ENCODE data around the gene WDR73. TPM values are rescaled to one million over a fixed set of nuclear protein-coding genes. Genes with fewer than 3 reads are reported as not detected.
A peak's percentile ranks its signal among the peaks of the same experiment; 100 is the strongest.
"Not testable (repeated sequence)": the region's sequence is repeated elsewhere in the genome, so short reads cannot be mapped to it uniquely, and the experiment has no call there.

Gene WDR73
- total RNA-seq, result 10 to 100 TPM; 38.3 to 43.2 TPM
- 10 to 100 TPM; 12.2 to 18.8 (median 17.9) TPM for polyA plus RNA-seq
- 47.9 to 107 (median 75.1) reads per million in 6 experiments for total RNA-seq

DNA sequence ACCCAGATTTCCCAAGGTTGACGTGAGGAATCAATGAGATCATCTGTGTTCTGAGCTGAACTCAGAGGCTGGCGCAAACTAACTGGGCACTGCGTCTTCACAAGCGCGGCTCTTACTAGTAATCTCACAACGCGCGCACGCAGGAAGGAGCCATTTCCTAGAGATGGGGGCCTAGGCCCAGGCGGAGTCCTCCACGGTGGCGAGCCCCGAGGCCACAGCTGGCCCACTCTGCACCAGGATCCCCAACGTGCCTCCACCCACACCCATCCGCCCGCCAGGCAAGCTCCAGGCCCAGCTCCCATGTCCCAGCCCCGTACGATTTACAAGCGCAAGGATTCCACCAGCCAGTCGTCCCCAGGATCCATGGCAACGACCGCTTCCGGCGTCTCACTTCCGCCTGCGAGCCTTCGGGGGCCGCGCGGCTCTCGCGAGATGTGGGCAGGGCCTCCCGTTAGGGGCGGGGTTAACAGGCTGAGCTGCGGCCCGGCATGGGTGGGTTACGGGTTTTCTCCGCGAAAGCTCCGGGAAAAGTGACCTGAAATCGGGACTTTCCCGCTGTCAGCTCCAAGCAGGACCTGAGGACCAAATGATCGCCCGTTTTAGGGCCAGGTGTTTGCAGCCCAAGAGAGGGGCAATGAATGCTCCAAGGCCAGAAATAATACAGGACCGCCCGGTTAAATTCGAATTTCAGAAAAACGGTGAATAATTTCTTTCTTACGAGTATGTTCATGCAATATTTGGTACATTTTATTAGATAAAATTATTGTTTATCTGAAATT lies at the start of gene WDR73:
WDR73 (minus strand) TSS at position 374 of the 779 bp plus-strand sequence; CDS start at position 365, 9 bp downstream.
- peak; percentile 94 to 98 (median 98) for DNase-seq
- H3K36me3 Mint-ChIP-seq, result peaks cover 2 to 28% (median 5%) of the 10 kb centered on the region in 3 donors
- H3K27me3 Mint-ChIP-seq, result no peaks in the 10 kb centered on the region
- peak; percentile 71 to 79 for ATAC-seq
- H3K9me3 Mint-ChIP-seq, result no peaks in the 10 kb centered on the region
- POLR2A ChIA-PET, result interaction anchor here (0.9 to 8.6 kb wide), 15 partner anchors 10 to 327 kb away, joined by 3 to 127 read pairs (median 11); partner anchors contain the start of genes SEC11A and ZSCAN2
- H3K4me1 Mint-ChIP-seq, result peaks cover 17 to 57% (median 43%) of the 10 kb centered on the region in 4 donors
- peak within 1 kb of the TSS; percentile 90 to 99 (median 98) for H3K27ac Mint-ChIP-seq
- peak within 1 kb of the TSS; percentile 95 to 99 (median 98) for H3K4me3 Mint-ChIP-seq

DNA sequence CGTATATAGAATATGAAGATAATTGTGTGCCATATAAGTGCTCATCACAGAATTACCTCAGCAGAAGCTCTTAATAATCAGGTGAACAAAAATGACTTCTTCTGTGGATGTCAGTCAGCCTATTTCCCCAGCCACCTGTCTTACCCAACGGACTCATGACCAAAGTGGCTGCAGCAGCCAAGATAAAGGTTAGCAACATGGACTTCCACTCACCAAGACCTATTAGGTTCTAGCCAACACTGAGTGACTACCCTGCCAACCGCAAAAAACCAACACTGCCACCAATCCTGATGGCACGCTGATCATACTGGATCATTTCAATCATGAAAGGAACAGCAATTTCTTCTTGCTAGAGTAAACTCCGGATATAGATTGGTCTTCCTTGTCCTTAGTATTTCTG lies 49.7 kb upstream of the WDR73 start:
- POLR2A ChIA-PET, result interaction anchor here (1.1 kb wide), 1 partner anchor 12 kb away, joined by 4 read pairs; the partner anchor contains the start of gene SEC11A
- ATAC-seq, result no peak
- no peaks in the 10 kb centered on the region for H3K27me3 Mint-ChIP-seq
- peak overlapping the region in 5 of 10 donors; percentile 19 to 76 (median 30) for H3K27ac Mint-ChIP-seq
- no peaks in the 10 kb centered on the region for H3K9me3 Mint-ChIP-seq
- DNase-seq, result no peak
- H3K36me3 Mint-ChIP-seq, result peaks cover 0 to 35% (median 0%) of the 10 kb centered on the region in 3 donors
- H3K4me3 Mint-ChIP-seq, result no peak overlapping the region
- peaks cover 24 to 73% (median 70%) of the 10 kb centered on the region in 4 donors for H3K4me1 Mint-ChIP-seq

DNA sequence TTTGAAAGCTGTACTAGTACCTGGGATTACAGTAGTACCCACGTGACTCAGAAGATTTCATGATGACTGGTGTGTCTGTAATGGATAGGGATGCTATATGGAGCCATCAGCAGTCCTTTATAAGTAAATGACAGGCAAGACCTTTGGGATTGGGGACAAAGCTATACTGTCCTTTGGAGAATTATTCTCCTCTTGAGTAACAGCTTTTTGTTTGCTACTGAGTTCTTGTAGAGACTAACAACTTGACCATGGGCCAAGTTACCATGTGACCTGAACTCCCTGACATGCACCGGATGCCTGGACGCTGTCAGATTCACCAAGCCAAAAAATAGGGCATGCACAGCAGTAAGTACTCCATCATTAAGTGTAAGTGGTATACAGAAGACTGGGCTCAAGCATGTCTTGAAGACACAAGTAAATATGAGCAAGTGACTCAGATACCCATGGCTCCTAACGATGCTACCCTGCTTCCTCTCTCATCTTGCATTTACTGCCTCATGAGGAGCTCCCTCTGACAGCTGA lies 48.9 kb upstream of the WDR73 start:
- no peaks in the 10 kb centered on the region for H3K27me3 Mint-ChIP-seq
- peak overlapping the region in 8 of 10 donors; percentile 0 to 56 (median 18) for H3K27ac Mint-ChIP-seq
- peaks cover 0 to 27% (median 0%) of the 10 kb centered on the region in 3 donors for H3K36me3 Mint-ChIP-seq
- ATAC-seq, result no peak
- POLR2A ChIA-PET, result interaction anchor here (0.6 to 1.1 kb wide), 3 partner anchors 13 to 46 kb away, joined by 3 to 4 read pairs (median 3); partner anchors contain the start of gene SEC11A
- H3K4me3 Mint-ChIP-seq, result peak overlapping the region in 1 of 10 donors; percentile 16
- peaks cover 22 to 73% (median 70%) of the 10 kb centered on the region in 4 donors for H3K4me1 Mint-ChIP-seq
- no peak for DNase-seq
- H3K9me3 Mint-ChIP-seq, result no peaks in the 10 kb centered on the region

DNA sequence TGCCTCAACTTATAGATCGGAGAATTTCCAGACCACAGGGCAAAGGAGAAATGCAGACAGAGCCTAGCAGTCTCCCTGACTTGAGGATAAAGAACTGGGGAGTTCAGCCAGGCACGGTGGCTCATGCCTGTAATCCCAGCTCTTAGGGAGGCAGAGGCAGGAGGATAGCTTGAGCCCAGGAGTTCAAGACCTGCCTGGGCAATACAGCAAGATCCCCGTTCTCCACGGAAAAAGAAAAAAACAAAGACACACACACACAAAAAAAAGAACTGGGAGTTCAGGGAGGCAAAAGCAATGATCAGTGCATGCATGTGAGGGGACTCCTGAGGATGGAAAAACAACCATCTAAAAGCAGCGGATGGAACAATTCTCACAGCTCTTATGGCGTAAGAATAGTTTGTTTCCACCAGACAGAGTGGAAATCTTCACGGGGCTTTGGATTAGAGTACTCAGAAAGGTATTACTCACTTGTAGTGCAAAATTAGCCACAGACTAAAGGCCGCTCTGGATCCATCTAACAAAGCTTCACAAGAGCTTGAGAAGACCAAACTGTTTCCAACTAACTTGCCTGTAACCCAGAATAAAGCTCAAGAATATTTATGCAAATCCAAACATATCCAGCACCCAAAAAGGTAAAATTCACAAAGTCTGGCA lies 45.6 kb upstream of the WDR73 start:
- Mint-ChIP-seq H3K4me3 (peak overlapping the region in 5 of 10 donors; percentile 21 to 44 (median 39)), H3K9me3 (no peaks in the 10 kb centered on the region), H3K4me1 (peaks cover 21 to 74% (median 69%) of the 10 kb centered on the region in 4 donors), H3K27ac (peak overlapping the region in 7 of 10 donors; percentile 6 to 61 (median 24)), H3K36me3 (peaks cover 0 to 19% (median 0%) of the 10 kb centered on the region in 3 donors), H3K27me3 (no peaks in the 10 kb centered on the region)
- POLR2A ChIA-PET, result interaction anchor here (0.6 kb wide), 1 partner anchor 36 kb away, joined by 5 read pairs; no protein-coding TSS in a partner anchor
- ATAC-seq (no peak), DNase-seq (no peak)

DNA sequence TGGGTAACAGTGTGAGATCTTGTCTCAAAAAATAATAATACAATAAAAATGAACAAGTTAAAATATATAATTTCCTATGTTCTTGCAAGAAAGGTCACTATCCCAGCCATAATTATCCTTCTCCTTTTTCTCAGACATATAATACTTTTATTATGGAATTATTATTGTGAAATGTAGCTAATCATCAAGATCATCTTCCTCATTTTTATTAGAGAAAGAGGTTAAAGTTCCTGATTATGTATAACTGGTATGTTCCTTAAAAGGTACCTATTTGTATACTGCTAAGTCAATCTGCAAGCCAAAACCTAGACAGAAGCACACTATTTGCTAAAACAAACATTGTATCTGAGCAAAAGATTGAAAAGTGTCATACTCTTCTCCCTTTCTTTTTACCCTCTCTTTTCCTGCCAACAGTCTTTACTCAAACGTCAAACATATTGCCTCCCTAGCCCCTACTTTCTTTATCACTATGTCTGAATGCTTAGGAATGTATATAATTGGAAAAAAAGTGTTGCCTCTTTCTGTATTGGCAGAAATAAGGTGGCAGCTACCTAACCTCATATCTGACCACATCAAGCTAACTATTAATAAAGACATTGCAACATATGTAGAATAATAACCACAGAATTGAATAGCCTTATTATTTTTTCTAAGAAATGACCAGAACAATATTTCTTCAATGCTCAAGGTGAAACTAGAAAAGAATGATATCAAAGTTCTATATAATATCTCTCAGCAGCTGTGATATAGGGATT lies 43.3 kb upstream of the WDR73 start:
- Mint-ChIP-seq H3K36me3 (peaks cover 0 to 11% (median 0%) of the 10 kb centered on the region in 3 donors), H3K9me3 (no peaks in the 10 kb centered on the region), H3K4me1 (peaks cover 11 to 66% (median 55%) of the 10 kb centered on the region in 4 donors), H3K27me3 (no peaks in the 10 kb centered on the region), H3K4me3 (peak overlapping the region in 2 of 10 donors; percentile 1 to 24), H3K27ac (peak overlapping the region in 6 of 10 donors; percentile 1 to 54 (median 15))
- POLR2A ChIA-PET, result interaction anchor here (1.1 kb wide), 1 partner anchor 19 kb away, joined by 6 read pairs; the partner anchor contains the start of gene SEC11A
- no peak for DNase-seq
- ATAC-seq, result no peak

DNA sequence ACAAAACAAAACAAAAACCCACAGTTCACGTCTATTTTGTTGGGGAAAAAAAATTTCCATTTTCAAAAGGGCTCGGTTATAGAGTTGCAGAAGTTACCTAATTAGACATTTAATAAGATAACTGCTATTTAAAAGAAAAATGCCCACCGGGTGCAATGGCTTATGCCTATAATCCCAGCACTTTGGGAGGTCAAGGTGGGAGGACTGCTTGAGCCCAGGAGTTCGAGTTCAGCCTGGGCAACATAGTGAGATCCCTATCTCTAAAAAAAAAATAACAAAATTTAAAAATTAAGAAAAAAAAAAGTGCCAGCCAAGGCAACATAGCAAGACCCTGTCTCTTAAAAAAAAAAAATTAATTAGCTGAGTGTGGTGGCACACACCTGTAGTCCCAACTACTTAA lies 42.7 kb upstream of the WDR73 start:
- POLR2A ChIA-PET, result interaction anchor here (1.1 kb wide), 1 partner anchor 19 kb away, joined by 6 read pairs; the partner anchor contains the start of gene SEC11A
- H3K36me3 Mint-ChIP-seq, result peaks cover 0 to 14% (median 0%) of the 10 kb centered on the region in 3 donors
- DNase-seq, result no peak
- peaks cover 11 to 71% (median 59%) of the 10 kb centered on the region in 4 donors for H3K4me1 Mint-ChIP-seq
- no peaks in the 10 kb centered on the region for H3K9me3 Mint-ChIP-seq
- H3K4me3 Mint-ChIP-seq, result no peak overlapping the region
- H3K27ac Mint-ChIP-seq, result peak overlapping the region in 1 of 10 donors; percentile 63
- no peaks in the 10 kb centered on the region for H3K27me3 Mint-ChIP-seq
- no peak for ATAC-seq

DNA sequence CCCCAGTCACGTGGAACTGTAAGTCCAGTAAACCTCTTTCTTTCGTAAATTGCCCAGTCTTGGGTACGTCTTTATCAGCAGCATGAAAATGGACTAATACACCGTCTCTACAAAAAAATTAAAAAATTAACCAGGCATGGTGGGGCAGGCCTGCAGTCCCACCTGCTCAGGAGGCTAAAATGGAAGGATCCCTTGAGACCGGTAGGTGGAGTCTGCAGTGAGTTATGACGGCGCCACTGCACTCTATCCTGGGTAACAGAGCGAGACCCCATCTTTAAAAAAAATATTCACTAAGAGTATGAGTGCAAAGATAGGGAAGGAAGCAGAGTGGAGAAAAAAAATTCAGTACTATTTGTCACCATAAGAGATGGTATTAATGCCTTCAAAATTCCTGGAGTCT lies 36.3 kb upstream of the WDR73 start:
- DNase-seq (no peak), ATAC-seq (no peak)
- Mint-ChIP-seq H3K36me3 (peaks cover 0 to 47% (median 13%) of the 10 kb centered on the region in 3 donors), H3K4me1 (peaks cover 5 to 41% (median 22%) of the 10 kb centered on the region in 4 donors), H3K27ac (peak overlapping the region in 4 of 10 donors; percentile 33 to 73 (median 54)), H3K4me3 (no peak overlapping the region), H3K27me3 (no peaks in the 10 kb centered on the region), H3K9me3 (no peaks in the 10 kb centered on the region)
- POLR2A ChIA-PET, result no interaction called here

DNA sequence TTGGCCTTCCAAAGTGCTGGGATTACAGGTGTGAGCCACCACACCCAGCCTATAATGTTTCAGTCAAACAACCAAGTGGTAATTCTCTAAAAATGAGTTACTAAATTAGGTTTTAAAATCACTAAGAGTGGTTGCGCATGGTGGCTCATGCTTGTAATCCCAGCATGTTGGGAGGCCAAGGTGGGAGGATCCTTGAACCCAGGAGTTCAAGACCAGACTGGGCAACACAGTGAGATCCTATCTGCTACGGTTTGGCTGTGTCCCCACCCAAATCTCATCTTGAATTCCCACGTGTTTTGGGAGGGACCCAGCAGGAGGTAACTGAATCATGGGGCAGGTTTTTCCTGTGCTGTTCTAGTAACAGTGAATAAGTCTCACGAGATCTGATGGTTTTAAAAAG lies 35.8 kb upstream of the WDR73 start:
- DNase-seq (no peak), ATAC-seq (no peak)
- no peaks in the 10 kb centered on the region for H3K9me3 Mint-ChIP-seq
- H3K27me3 Mint-ChIP-seq, result no peaks in the 10 kb centered on the region
- H3K4me1 Mint-ChIP-seq, result peaks cover 5 to 42% (median 22%) of the 10 kb centered on the region in 4 donors
- peak overlapping the region in 2 of 10 donors; percentile 33 to 35 for H3K27ac Mint-ChIP-seq
- peaks cover 0 to 51% (median 13%) of the 10 kb centered on the region in 3 donors for H3K36me3 Mint-ChIP-seq
- POLR2A ChIA-PET, result no interaction called here
- no peak overlapping the region for H3K4me3 Mint-ChIP-seq

DNA sequence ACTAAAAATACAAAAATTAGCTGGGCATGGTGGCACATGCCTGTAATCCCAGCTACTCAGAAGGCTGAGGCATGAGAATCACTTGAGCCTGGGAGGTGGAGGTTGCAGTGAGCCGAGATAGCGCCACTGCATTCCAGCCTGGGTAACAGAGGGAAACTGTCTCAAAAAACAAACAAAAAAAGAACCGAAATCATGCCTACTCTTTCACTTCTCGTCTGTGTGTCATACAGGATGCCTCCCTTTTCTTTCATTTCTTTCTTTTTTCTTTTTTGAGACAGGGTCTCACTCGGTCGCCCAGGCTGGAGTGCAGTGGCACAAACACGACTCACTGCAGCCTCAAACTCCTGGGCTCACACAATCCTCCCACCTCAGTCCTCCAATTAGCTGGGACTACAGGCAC lies 32.4 kb upstream of the WDR73 start:
- peaks cover 0 to 71% (median 10%) of the 10 kb centered on the region in 3 donors for H3K36me3 Mint-ChIP-seq
- POLR2A ChIA-PET, result interaction anchor here (0.6 kb wide), 1 partner anchor 18 kb away, joined by 3 read pairs; no protein-coding TSS in a partner anchor
- peak overlapping the region in 4 of 10 donors; percentile 20 to 92 (median 52) for H3K27ac Mint-ChIP-seq
- peaks cover 5 to 32% (median 8%) of the 10 kb centered on the region in 4 donors for H3K4me1 Mint-ChIP-seq
- ATAC-seq, H3K4me3 Mint-ChIP-seq, H3K9me3 Mint-ChIP-seq, H3K27me3 Mint-ChIP-seq, DNase-seq: not testable (repeated sequence)

DNA sequence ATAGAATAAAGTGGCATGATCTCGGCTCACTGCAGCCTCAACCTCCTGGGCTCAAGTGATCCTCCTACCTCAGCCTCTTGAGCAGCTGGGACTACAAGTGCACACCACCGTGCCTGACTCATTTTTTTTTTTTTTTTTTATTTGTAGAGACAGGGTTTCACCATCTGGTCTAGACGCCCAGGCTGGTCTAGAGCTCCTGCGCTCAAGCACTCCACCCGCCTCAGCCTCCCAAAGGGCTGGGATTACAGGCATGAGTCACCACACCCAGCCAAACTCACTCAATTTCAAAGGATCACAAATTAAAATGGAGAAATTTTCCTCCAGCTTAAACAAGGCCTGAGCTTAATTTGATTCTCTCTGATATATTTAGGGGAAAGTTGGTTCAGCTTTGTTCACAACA lies 31.2 kb upstream of the WDR73 start:
- H3K27ac Mint-ChIP-seq, result peak overlapping the region in 5 of 10 donors; percentile 24 to 61 (median 48)
- peaks cover 3 to 24% (median 4%) of the 10 kb centered on the region in 4 donors for H3K4me1 Mint-ChIP-seq
- POLR2A ChIA-PET, result interaction anchor here (0.7 to 1.2 kb wide), 2 partner anchors 31 to 309 kb away, joined by 3 to 4 read pairs; partner anchors contain the start of gene WDR73
- no peaks in the 10 kb centered on the region for H3K27me3 Mint-ChIP-seq
- H3K9me3 Mint-ChIP-seq, result no peaks in the 10 kb centered on the region
- peaks cover 0 to 70% (median 8%) of the 10 kb centered on the region in 3 donors for H3K36me3 Mint-ChIP-seq
- DNase-seq (no peak), ATAC-seq (no peak)
- H3K4me3 Mint-ChIP-seq, result no peak overlapping the region

DNA sequence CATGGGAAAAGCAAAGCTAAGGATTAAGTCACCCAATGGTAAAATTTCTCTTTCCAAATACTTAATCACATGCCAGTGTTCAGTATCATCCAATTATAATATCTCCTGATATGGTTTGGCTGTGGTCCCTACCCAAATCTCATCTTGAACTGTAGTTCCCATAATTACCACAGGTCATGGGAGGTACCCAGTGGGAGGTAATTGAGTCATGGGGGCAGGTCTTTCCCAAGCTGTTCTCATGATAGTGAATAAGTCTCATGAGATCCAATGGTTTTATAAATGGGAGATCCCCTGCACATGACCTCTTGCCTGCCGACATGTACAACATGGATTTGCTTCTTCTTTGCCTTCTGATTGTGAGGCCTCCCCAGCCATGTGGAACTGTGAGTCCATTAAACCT lies 30.0 kb upstream of the WDR73 start:
- POLR2A ChIA-PET, result no interaction called here
- Mint-ChIP-seq H3K27ac (peak overlapping the region in 1 of 10 donors; percentile 27), H3K36me3 (peaks cover 0 to 76% (median 7%) of the 10 kb centered on the region in 3 donors), H3K4me1 (peaks cover 0 to 21% (median 2%) of the 10 kb centered on the region in 4 donors), H3K4me3 (no peak overlapping the region), H3K9me3 (no peaks in the 10 kb centered on the region), H3K27me3 (no peaks in the 10 kb centered on the region)
- DNase-seq (no peak), ATAC-seq (no peak)
